SH-SY5Y (cell line): Measurements from ENCODE around the gene MRPL55.

Experiments
- GATA2 ChIP-seq: IDR thresholded peaks from 2 replicates; pipeline ENCODE4 v1.6.1; 2011; ENCODE audit warnings: mild to moderate bottlenecking, low read depth, low read length
- GATA3 ChIP-seq: IDR thresholded peaks from 2 replicates; pipeline ENCODE4 v1.6.1; 2011; ENCODE audit warnings: low read depth, mild to moderate bottlenecking, low read length, moderate library complexity

DNA sequence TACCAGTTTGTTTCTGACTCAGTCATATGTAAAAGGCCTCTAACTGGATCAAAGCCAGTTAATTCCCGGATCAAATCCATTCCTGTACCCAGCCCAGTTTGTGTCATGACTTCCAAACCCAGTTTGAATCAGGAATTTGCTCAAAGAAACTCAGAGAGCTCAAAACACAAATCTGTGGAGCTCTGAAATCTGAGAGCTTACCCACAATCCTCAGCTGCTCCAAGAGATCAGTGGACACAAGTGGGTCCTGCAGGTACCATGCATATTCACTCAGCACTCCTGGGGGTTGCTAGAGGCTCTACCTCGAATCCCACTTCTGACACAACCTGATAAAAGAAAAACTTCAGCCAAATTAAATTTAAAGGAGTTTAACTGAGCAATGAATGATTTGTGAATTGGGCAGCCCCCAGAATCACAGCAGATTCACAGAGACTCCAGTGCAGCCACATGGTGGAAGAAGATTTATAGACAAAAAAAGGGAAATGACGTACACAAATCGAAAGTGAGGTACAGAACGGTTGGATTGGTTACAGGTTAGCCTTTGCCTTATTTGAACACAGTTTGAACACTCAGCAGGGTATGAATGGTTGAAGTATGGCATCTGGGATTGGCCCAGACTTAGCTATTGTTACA, 11.9 kb upstream of the MRPL55 start:
- TF ChIP-seq GATA2 (no peak), GATA3 (no peak)
